ENCODE measurements around the gene BCLAF1.

Gene BCLAF1

DNA sequence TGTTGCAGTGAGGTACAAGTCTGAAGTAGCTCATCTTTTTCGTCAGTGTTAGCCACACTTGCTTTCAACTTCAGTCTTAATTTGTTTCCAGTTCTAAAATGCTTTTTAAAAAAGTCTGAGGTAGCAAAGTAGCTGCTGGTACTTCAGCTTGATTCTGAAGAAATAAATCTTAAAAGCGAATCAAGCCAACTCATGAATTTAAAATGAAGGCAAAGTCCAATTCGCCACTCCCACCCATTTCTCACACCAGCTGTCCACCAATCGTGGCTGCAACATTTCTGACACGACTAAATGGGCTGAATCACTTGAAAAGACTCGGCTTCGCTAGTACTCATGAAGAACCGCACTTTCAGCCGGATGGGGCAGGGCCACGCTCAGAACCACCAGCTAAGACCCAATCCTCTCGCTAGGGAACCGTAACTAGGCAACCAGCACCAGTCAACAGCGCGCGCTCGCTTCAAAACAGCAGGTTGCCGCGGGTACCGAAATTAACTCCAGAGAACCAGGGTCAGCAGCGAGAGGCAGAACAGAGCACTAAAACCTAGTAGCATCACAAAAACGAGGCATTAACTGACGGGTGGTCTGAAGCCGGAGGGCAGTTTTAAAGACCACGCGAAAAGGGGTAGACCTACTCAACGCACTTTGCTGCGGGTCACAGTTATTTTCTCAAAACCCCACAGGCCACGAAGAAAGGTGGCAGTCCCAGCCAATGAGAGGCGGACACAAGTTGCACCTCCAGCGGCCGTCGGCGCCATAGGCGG, 900 bp downstream of the BCLAF1 start:
- Mint-ChIP-seq H3K27ac (peak overlapping the region; percentile 100), H3K9me3 (no peaks in the 10 kb centered on the region), H3K4me1 (ENCODE audit: low read depth) (peaks cover 55% of the 10 kb centered on the region), H3K4me3 (peak overlapping the region; percentile 94), H3K27me3 (no peaks in the 10 kb centered on the region), H3K36me3 (ENCODE audit: low read depth) (peaks cover 56% of the 10 kb centered on the region)
- peak; percentile 80 for DNase-seq

DNA sequence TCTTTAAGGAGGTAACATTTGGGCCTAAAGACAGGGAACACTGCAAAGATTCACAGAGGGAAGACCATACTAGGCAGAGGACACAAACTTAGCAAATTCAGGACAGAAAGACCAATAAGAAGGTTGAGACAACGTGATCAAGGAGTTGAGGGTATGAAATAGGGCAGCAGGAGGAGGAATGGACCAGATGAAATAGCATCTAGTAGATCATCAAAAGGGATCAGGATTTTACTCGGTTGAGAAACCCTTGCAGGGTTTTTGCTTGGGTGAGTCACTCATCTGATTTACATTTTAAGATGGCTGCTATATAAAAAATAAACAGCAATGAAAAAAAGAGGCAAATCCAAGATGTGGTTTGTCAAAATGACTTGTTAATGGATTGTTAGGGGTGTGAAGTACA, 4.7 kb downstream of the BCLAF1 start:
- Mint-ChIP-seq H3K4me3 (peak overlapping the region; percentile 94), H3K27me3 (no peaks in the 10 kb centered on the region), H3K27ac (peak overlapping the region; percentile 85), H3K4me1 (ENCODE audit: low read depth) (peaks cover 73% of the 10 kb centered on the region), H3K9me3 (no peaks in the 10 kb centered on the region), H3K36me3 (ENCODE audit: low read depth) (peaks cover 88% of the 10 kb centered on the region)
- DNase-seq, result no peak

DNA sequence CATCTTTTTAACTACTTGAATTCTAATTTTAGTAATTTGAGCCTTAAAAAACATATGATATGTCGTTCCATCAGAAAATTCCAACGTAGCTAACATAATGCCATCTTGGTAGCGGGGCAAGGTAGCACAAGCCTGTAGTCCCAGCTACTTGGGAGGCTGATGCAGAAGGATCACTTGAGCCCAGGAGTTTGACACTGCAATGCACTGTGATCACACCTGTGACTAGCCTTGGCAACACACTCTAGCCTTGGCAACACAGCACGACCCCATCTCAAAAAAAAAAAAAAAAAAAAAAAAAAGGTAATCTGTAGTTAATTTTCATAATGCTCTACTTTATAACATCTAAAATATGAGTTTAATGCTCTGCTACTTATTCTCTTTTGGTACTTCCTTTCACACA, 6.7 kb downstream of the BCLAF1 start:
- peaks cover 80% of the 10 kb centered on the region for H3K4me1 Mint-ChIP-seq (ENCODE audit: low read depth)
- DNase-seq, result no peak
- no peaks in the 10 kb centered on the region for H3K27me3 Mint-ChIP-seq
- peak overlapping the region; percentile 88 for H3K27ac Mint-ChIP-seq
- no peaks in the 10 kb centered on the region for H3K9me3 Mint-ChIP-seq
- peak overlapping the region; percentile 64 for H3K4me3 Mint-ChIP-seq
- peaks cover 87% of the 10 kb centered on the region for H3K36me3 Mint-ChIP-seq (ENCODE audit: low read depth)

DNA sequence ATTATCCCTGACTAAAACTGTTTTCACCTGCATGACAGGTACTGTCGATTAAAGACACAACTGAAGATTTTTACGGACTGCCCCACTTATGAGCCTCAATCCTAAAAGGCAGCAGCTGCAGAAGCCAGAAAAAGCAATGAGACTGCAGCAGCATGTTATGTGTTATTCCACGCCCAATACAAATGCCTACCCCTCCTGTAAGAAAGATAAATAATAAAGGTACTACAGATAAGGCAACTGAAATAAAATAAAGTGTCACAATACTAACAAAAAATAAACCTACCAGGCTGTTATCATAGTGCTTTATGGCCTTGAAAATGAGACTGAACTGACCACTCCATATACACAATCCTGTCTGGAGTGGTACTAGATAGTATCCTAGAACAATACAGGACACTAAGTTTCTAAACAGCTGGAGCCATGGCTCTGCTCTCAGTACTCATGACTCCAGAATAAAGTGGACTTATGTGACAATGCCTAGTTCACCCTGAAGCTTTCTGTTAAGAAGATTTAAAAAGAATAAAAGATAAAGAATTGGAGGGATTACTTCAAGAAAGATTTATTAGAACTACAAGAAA, 9.5 kb downstream of the BCLAF1 start:
- Mint-ChIP-seq H3K4me3 (no peak overlapping the region), H3K27ac (peak overlapping the region; percentile 55), H3K36me3 (ENCODE audit: low read depth) (peaks cover 90% of the 10 kb centered on the region), H3K27me3 (no peaks in the 10 kb centered on the region), H3K4me1 (ENCODE audit: low read depth) (peaks cover 69% of the 10 kb centered on the region), H3K9me3 (no peaks in the 10 kb centered on the region)
- no peak for DNase-seq

DNA sequence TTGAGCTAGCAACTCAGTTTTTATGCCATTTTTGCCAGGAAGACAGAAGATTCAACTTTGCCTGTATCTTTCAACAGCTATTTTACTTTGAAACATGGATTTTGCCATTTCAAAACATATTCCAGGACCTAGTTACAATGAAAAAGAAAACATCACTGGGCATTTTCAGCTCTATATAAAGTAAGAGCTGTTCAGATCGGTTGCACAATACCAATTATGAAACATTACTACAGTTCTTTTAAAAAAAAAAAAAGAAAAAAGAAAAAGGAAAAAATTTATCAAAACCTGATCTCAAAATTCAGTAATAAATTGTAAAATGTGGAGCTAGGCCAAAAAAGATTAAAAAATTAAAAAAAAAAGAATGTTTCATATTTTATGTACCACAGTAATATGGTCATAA, 15.6 kb downstream of the BCLAF1 start:
- Mint-ChIP-seq H3K27ac (no peak overlapping the region), H3K4me1 (ENCODE audit: low read depth) (peaks cover 37% of the 10 kb centered on the region), H3K27me3 (no peaks in the 10 kb centered on the region), H3K4me3 (no peak overlapping the region), H3K9me3 (no peaks in the 10 kb centered on the region), H3K36me3 (ENCODE audit: low read depth) (peaks cover 97% of the 10 kb centered on the region)
- no peak for DNase-seq

DNA sequence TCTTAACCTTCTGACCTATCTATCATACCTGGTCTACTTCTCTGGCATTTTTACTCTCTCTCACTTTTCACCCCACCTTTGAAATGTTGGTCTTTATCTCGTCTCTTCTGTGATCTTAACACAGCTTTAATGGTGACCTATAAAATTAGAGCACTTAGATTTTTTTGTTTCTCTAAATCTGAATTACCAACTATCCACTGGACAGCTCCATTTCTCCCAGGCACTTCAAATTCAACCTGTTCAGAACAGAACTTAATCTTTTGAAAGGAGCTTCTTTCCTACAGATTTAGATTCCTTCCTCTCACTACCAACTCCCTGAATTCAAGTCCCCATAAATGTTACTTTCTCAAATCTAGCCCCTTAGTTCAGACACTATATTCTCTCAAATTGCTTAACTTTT, 24.5 kb downstream of the BCLAF1 start:
- Mint-ChIP-seq H3K4me1 (ENCODE audit: low read depth) (peaks cover 42% of the 10 kb centered on the region), H3K9me3 (no peaks in the 10 kb centered on the region), H3K36me3 (ENCODE audit: low read depth) (peaks cover 98% of the 10 kb centered on the region), H3K4me3 (no peak overlapping the region), H3K27ac (peak overlapping the region; percentile 71), H3K27me3 (no peaks in the 10 kb centered on the region)
- no peak for DNase-seq

DNA sequence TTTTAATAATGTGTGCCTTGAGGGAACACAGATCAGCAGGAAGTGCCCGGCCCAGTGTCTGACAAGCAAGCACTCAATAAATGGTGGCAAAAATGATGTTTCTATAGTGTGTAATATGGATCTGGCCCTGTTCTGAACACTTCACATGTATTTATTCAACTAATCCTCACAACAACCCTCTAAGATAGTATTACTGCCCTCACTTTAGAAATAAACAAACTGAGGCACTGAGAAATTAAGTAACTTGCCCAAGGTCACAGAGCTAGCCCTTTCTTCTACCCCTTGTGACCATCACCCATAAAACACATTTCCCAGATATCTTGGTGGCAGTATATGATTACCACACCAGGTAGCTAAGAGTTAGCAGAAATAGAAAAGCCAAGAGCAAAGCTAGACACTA, 26.7 kb downstream of the BCLAF1 start:
- no peak for DNase-seq
- Mint-ChIP-seq H3K4me1 (ENCODE audit: low read depth) (peaks cover 36% of the 10 kb centered on the region), H3K4me3 (no peak overlapping the region), H3K9me3 (no peaks in the 10 kb centered on the region), H3K27ac (peak overlapping the region; percentile 68), H3K36me3 (ENCODE audit: low read depth) (peaks cover 98% of the 10 kb centered on the region), H3K27me3 (no peaks in the 10 kb centered on the region)

DNA sequence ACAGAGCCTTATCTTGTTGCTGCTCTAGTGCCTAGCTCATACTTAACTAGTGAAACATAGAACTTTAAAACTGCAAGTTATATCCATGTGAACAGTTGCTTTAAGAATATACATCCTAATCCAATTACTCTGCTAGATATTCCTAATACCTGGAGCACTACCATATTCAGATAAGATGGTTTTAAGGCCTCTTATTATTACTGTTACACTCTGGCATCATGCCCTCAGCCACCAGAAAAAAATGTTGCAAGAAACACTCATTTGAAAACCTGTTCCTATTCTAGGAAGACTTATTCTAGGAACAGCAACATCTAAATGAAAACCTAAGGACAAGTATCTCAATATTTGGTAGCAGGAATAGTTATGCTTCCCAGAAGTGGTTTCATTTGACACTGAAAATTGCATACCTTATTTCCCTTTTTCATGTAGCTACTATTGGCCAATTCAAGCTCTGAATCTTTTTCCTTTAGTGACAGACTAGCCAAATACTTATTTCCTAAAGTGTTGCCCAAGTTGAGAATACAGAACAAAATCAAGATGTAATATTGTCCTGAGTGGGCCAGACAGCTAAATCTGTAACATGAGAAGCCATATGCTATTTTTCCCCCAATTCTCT, 34.7 kb downstream of the BCLAF1 start:
- Mint-ChIP-seq H3K4me3 (no peak overlapping the region), H3K27me3 (no peaks in the 10 kb centered on the region), H3K4me1 (ENCODE audit: low read depth) (peaks cover 39% of the 10 kb centered on the region), H3K36me3 (ENCODE audit: low read depth) (peaks cover 55% of the 10 kb centered on the region), H3K27ac (peak overlapping the region; percentile 67), H3K9me3 (no peaks in the 10 kb centered on the region)
- DNase-seq, result no peak

DNA sequence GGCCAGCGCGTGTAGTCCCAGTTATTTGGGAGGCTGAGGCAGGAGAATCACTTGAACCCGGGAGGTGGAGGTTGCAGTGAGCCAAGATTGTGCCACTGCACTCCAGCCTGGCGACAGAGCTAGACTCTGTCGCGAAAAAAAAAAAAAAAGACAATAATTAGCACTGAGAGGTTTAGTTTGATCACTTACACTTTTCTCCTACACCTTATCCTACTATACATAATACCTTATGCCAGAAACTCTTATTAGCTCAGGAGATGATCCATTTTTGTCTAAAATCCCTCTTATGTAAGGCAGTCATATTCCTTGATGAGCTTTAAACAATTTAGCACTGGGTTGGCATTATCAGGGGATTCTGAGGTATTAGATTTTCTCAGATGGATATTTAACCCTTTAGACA, 35.9 kb downstream of the BCLAF1 start:
- peaks cover 55% of the 10 kb centered on the region for H3K36me3 Mint-ChIP-seq (ENCODE audit: low read depth)
- no peak for DNase-seq
- H3K4me1 Mint-ChIP-seq (ENCODE audit: low read depth), result peaks cover 49% of the 10 kb centered on the region
- no peak overlapping the region for H3K27ac Mint-ChIP-seq
- H3K27me3 Mint-ChIP-seq, result no peaks in the 10 kb centered on the region
- no peaks in the 10 kb centered on the region for H3K9me3 Mint-ChIP-seq
- no peak overlapping the region for H3K4me3 Mint-ChIP-seq

DNA sequence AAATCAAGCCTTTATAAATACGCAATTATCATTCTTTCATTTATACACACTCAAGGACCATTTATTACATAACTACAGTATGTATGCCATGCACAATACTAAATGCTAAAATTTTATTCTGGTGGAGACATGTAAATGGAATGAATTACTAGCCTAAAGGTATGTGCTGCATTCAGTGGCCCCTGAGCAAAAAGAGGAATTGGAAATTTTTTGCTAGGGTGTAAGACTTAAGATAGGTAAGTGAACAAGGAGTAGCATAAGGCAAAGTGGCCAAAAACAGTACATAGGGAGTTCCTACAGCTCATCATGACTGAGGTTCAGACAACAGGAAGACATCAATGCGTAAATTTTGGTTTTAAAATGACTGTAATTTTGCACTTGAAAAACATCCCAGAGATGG, 37.2 kb downstream of the BCLAF1 start:
- no peak overlapping the region for H3K4me3 Mint-ChIP-seq
- H3K27ac Mint-ChIP-seq, result no peak overlapping the region
- H3K9me3 Mint-ChIP-seq, result no peaks in the 10 kb centered on the region

DNA sequence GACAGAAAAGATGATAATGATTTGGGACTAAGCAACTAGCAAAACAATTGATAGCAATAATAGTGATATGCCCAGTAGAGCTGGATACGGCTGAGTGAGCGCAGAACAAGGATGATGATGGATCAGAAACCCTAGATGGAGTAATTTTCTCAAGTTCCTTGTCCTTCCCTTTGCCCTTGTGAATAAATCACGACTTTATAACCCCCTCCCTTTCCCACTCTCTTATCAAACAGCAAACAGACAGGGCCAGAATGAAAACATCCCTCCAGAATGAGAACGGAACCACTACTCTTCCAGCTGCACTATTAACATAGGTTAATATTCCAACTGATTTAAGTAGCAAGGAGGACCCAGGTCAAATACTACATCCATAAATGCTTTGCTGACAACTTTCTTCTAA, 38.3 kb downstream of the BCLAF1 start:
- Mint-ChIP-seq H3K9me3 (no peaks in the 10 kb centered on the region), H3K27me3 (no peaks in the 10 kb centered on the region), H3K4me3 (peak overlapping the region; percentile 97), H3K4me1 (ENCODE audit: low read depth) (peaks cover 57% of the 10 kb centered on the region), H3K36me3 (ENCODE audit: low read depth) (peaks cover 58% of the 10 kb centered on the region), H3K27ac (peak overlapping the region; percentile 94)
- no peak for DNase-seq

More for the DNA sequence above, 37.2 kb downstream of the BCLAF1 start:
- Mint-ChIP-seq H3K4me1 (ENCODE audit: low read depth) (peaks cover 57% of the 10 kb centered on the region), H3K27me3 (no peaks in the 10 kb centered on the region), H3K36me3 (ENCODE audit: low read depth) (peaks cover 56% of the 10 kb centered on the region)
- DNase-seq, result no peak

DNA sequence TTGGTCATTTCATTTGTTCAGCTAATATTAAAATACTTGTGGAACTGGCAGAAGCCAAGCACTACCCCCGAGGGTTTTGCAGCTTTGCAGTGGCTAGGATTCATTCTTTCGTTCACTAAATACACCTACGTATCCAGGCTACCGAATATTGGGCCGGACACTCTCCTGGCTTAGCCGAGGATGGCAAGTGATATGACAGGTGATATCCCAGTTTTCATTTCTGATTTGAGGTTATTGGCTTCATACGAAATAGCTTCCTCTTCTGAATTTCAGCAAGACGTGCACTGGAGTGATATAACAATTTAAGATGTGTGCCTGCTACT, 39.0 kb downstream of the BCLAF1 start:
- DNase-seq, result no peak
- Mint-ChIP-seq H3K4me1 (ENCODE audit: low read depth) (peaks cover 55% of the 10 kb centered on the region), H3K27me3 (no peaks in the 10 kb centered on the region), H3K27ac (peak overlapping the region; percentile 94), H3K9me3 (no peaks in the 10 kb centered on the region), H3K4me3 (peak overlapping the region; percentile 97), H3K36me3 (ENCODE audit: low read depth) (peaks cover 62% of the 10 kb centered on the region)

DNA sequence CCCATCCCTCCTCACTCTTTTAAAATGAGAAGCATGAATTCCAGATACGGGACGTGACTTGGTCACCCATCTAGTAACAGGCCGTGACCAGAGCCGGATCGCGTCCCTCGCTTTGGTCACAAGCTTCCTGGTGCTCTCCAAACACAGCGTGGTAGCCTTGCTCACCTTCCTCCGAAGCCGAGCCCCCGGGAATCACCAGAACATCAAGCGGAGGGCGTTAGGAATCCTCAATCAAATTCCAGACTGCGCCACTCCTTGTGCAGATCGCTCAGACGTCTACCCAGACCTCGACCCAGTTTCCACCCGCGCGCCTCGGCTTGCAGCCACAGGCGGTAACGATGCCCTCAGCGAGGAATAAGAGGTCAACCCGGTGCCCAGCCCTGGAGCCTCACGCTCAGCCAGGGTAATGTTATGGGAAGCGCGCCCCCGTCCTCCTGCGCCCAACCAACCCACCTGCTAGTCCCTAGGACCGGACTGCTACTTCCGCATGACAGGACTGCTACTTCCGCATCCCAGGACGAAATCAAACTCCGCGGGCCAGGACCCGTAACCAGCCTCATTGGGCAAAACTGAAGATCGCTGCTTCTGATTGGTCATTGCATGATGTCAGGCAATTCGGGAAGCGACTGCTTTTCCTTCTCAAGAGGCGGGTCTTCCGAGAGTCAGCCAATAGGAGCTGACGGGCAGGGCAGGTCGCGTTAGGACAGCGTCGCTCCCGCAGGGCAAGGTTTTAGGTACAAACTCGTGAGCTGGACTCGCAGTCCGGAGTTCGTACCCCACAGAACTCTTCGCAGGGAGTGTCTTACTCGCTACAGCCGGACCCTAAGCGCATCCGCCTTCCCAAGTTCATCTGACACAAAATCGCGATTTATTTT, 39.6 kb downstream of the BCLAF1 start, which contains the start of gene MTFR2:
TSS of gene MTFR2 (minus strand) at position 501 of the 875 bp plus-strand sequence. CDS start 1,212 bp downstream, outside the sequence.
- Mint-ChIP-seq H3K36me3 (ENCODE audit: low read depth) (peaks cover 61% of the 10 kb centered on the region), H3K4me1 (ENCODE audit: low read depth) (peaks cover 51% of the 10 kb centered on the region), H3K27me3 (no peaks in the 10 kb centered on the region), H3K4me3 (peak within 1 kb of the TSS; percentile 97), H3K27ac (peak within 1 kb of the TSS; percentile 94), H3K9me3 (no peaks in the 10 kb centered on the region)
- DNase-seq, result peak; percentile 86

DNA sequence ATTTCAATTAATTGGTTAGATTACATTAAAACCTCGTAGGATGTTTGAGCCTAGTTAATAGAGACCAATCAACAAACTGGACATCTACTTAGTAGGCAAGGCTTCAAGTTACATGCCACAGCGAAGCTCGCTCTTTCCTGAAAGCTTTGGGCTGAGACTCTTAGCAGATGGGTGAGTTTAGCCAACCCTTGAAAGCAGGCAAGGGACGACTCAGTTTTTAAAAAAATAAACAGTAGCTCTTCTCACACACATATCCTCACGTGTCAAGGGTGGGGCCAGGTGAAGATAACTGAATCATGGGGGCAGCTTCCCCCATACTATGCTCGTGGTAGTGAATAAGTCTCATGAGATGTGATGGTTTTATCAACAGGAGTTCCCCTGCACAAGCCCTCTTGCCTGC, 40.3 kb downstream of the BCLAF1 start:
- H3K36me3 Mint-ChIP-seq (ENCODE audit: low read depth), result peaks cover 60% of the 10 kb centered on the region
- peak overlapping the region; percentile 94 for H3K27ac Mint-ChIP-seq
- no peaks in the 10 kb centered on the region for H3K9me3 Mint-ChIP-seq
- peak overlapping the region; percentile 97 for H3K4me3 Mint-ChIP-seq
- peaks cover 48% of the 10 kb centered on the region for H3K4me1 Mint-ChIP-seq (ENCODE audit: low read depth)
- no peak for DNase-seq
- H3K27me3 Mint-ChIP-seq, result no peaks in the 10 kb centered on the region
